Lung (tissue), 16 donors: Measurements from ENCODE around the gene FER. TPM values are rescaled to one million over a fixed set of nuclear protein-coding genes. Genes with fewer than 3 reads are reported as not detected.
A peak's percentile ranks its signal among the peaks of the same experiment; 100 is the strongest.
"Not testable (repeated sequence)": the region's sequence is repeated elsewhere in the genome, so short reads cannot be mapped to it uniquely, and the experiment has no call there.

ENCODE experiments used
- ATAC-seq: fragments of 200-7000 bp; cut with Tn5 transposase; one replicate; pipeline ENCODE4 v1.9.1; 2020; ENCODE audit warnings: moderate number of reproducible peaks; ENCODE audit not compliant: insufficient read depth, low FRiP score
- DNase-seq, 3 donors: peaks; one replicate each; pipeline ENCODE4 v3.0.0-alpha.2; 2013 to 2017
- H3K27ac ChIP-seq, 2 donors: one replicate each; pipeline ENCODE4 v1.5.1; 2013; ENCODE audit warnings: mild to moderate bottlenecking in 2 of 2, moderate library complexity in 2 of 2, control low read depth in 1 of 2, inconsistent platforms in 1 of 2, low read depth in 1 of 2, low read length in 1 of 2
- H3K27me3 ChIP-seq, 3 donors: one replicate each; pipeline ENCODE4 v1.5.1; 2013; ENCODE audit warnings: low read length in 2 of 3; ENCODE audit not compliant: control insufficient read depth in 3 of 3, insufficient read depth in 3 of 3
- H3K36me3 ChIP-seq, 4 donors: one replicate each; pipeline ENCODE4 v1.5.1; 2013; ENCODE audit warnings: low read length in 4 of 4, mild to moderate bottlenecking in 1 of 4, moderate library complexity in 1 of 4; ENCODE audit not compliant: control insufficient read depth in 4 of 4, insufficient read depth in 4 of 4
- H3K4me1 ChIP-seq, 5 donors: one replicate each; pipeline ENCODE4 v1.5.1; 2013; ENCODE audit warnings: low read length in 5 of 5, mild to moderate bottlenecking in 2 of 5, moderate library complexity in 1 of 5; ENCODE audit not compliant: control insufficient read depth in 5 of 5, insufficient read depth in 5 of 5
- H3K4me3 ChIP-seq: one replicate; pipeline ENCODE4 v1.5.1; 2013; ENCODE audit warnings: mild to moderate bottlenecking, control low read depth, moderate library complexity
- H3K9ac ChIP-seq, 2 donors: one replicate each; pipeline ENCODE4 v1.5.1; 2013; ENCODE audit warnings: low read length in 2 of 2, control low read depth in 1 of 2; ENCODE audit not compliant: insufficient read depth in 1 of 2
- H3K9me3 ChIP-seq, 4 donors: one replicate each; pipeline ENCODE4 v1.5.1; 2013; ENCODE audit warnings: low read length in 3 of 4, mild to moderate bottlenecking in 1 of 4, moderate library complexity in 1 of 4; ENCODE audit not compliant: control insufficient read depth in 4 of 4, insufficient read depth in 3 of 4
- CTCF ChIP-seq: IDR thresholded peaks from 2 replicates; pipeline ENCODE4 v1.5.1; 2012; ENCODE audit warnings: mild to moderate bottlenecking; ENCODE audit errors: control extremely low read depth, extremely low read depth
- WGBS, 2 donors: extraction: QIAGEN DNeasy Blood & Tissue Kit; methylation state at CpG; one replicate each; pipeline ENCODE4 v1.1.7; 2013; 5-methylcytosine and 5-hydroxymethylcytosine counted together
- long read RNA-seq, 5 donors: transcript quantifications; one replicate each; lab custom pipeline, GENCODE V29; 2026
- polyA plus RNA-seq, 2 donors: library from polyadenylated mRNA; stranded (reverse); fragments of 200-250 nt; gene quantifications; one replicate each; pipeline ENCODE4 v1.2.1, GENCODE V29; 2013
- total RNA-seq, 2 donors: library from RNA; depleted of rRNA in 1 of 2; stranded (reverse); fragments of >200 nt in 1 of 2; gene quantifications; one replicate each; pipeline ENCODE4 v1.2.1, GENCODE V29; 2014 to 2021
- donor health status: control.
- donor health status: control.
- donor health status: Bipolar disorder and iron deficiency.
- donor health status: healthy.
- donor health status: DM: yes; HTN: yes; CAD: no.

FER gene
- total RNA-seq = 10 to 100 TPM; 21.4 to 88.6 TPM
- polyA plus RNA-seq = 1 to 10 TPM; 2.6 to 3.0 TPM
- long read RNA-seq, donor 1 = 0 reads
- long read RNA-seq, donor 2 = 0 reads
- long read RNA-seq, donor 3 = 0 reads
- long read RNA-seq, donor 4 = 0 reads
- long read RNA-seq, donor 5, partial matches to known transcripts = 18 of 19 reads
- long read RNA-seq, donor 5, other reads (novel, unspliced or antisense) = 0 of 19 reads

GRCh38 chr5:108747774-108748400, at the start of gene FER:
Gene FER, plus strand, starts transcription at chr5:108747897. Its CDS starts 50,286 bp downstream, at chr5:108798183.
- Histone ChIP-seq H3K4me3 (peak within 1 kb of the TSS; percentile 71), H3K4me1 (peaks cover 0 to 6% (median 2%) of the 10 kb centered on the region in 5 donors), H3K27me3 (no peaks in the 10 kb centered on the region), H3K9me3 (no peaks in the 10 kb centered on the region), H3K36me3 (no peaks in the 10 kb centered on the region), H3K27ac (peak within 1 kb of the TSS; percentile 97 to 99), H3K9ac (peak within 1 kb of the TSS; percentile 99 to 100)
- ATAC-seq = peak; percentile 1
- TF ChIP-seq CTCF = no peak
- DNase-seq = peak in 2 of 3 donors; percentile 39 to 84
- WGBS, 2 donors = 1% methylated on average over 21 of the region's 21 CpGs

GRCh38 chr5:108700388-108700787, 47.3 kb upstream of the FER start:
- H3K36me3 ChIP-seq, DNase-seq, H3K4me1 ChIP-seq, H3K27me3 ChIP-seq, H3K9me3 ChIP-seq, H3K9ac ChIP-seq, ATAC-seq, H3K4me3 ChIP-seq, H3K27ac ChIP-seq: not testable (repeated sequence)
- WGBS, 2 donors = 98 to 99% methylated on average over 5 of the region's 5 CpGs

GRCh38 chr5:108700930-108701329, 46.8 kb upstream of the FER start:
- H3K36me3 ChIP-seq = no peaks in the 10 kb centered on the region
- no peak for TF ChIP-seq CTCF
- no peak overlapping the region for H3K4me3 ChIP-seq
- 34 to 41% methylated on average over 3 of the region's 3 CpGs for WGBS, 2 donors
- H3K9me3 ChIP-seq = no peaks in the 10 kb centered on the region
- no peak for ATAC-seq
- H3K27me3 ChIP-seq = no peaks in the 10 kb centered on the region
- DNase-seq = peak; percentile 20 to 59 (median 20)
- no peak overlapping the region for H3K27ac ChIP-seq
- no peak overlapping the region for H3K9ac ChIP-seq
- H3K4me1 ChIP-seq = peaks cover 0 to 4% (median 0%) of the 10 kb centered on the region in 5 donors

- Histone ChIP-seq H3K27me3 (no peaks in the 10 kb centered on the region), H3K9ac (no peak overlapping the region), H3K36me3 (no peaks in the 10 kb centered on the region), H3K9me3 (no peaks in the 10 kb centered on the region), H3K27ac (no peak overlapping the region), H3K4me3 (no peak overlapping the region), H3K4me1 (peaks cover 0 to 4% (median 0%) of the 10 kb centered on the region in 5 donors)
- 85% methylated on average over 5 of the region's 5 CpGs for WGBS, 2 donors
- no peak for ATAC-seq
- no peak for TF ChIP-seq CTCF
- DNase-seq = no peak
These were observed 45.2 kb upstream of the FER start for GRCh38 chr5:108702546-108702945.
